H9 (cell line): ENCODE results near the gene KIF26B. TPM values are rescaled to one million over a fixed set of nuclear protein-coding genes. Genes with fewer than 3 reads are reported as not detected.

ENCODE experiments used
- DNase-seq: peaks from one replicate; pipeline ENCODE4 v3.0.0-alpha.2; 2017
- H2AFZ ChIP-seq: one replicate; pipeline ENCODE4 v1.6.1; 2013; ENCODE audit warnings: mild to moderate bottlenecking, low read length, control low read depth, moderate library complexity
- H2AK5ac ChIP-seq: 2 replicates; pipeline ENCODE4 v1.6.1; 2013; ENCODE audit warnings: low read length, control low read depth, mixed read lengths; ENCODE audit not compliant: insufficient read length
- H2BK120ac ChIP-seq: one replicate; pipeline ENCODE4 v1.6.1; 2013; ENCODE audit warnings: low read depth, mild to moderate bottlenecking, low read length, control low read depth, inconsistent platforms; ENCODE audit not compliant: poor library complexity, severe bottlenecking
- H2BK12ac ChIP-seq: 2 replicates; pipeline ENCODE4 v1.6.1; 2013; ENCODE audit warnings: low read length, control low read depth, mixed read lengths, low read depth; ENCODE audit not compliant: insufficient read length
- H2BK15ac ChIP-seq: 2 replicates; pipeline ENCODE4 v1.6.1; 2013; ENCODE audit warnings: low read depth, low read length, control low read depth
- H2BK20ac ChIP-seq: one replicate; pipeline ENCODE4 v1.6.1; 2013; ENCODE audit warnings: low read depth, mild to moderate bottlenecking, low read length, control low read depth, inconsistent platforms; ENCODE audit not compliant: poor library complexity, severe bottlenecking
- H2BK5ac ChIP-seq: 2 replicates; pipeline ENCODE4 v1.6.1; 2013; ENCODE audit warnings: low read length, control low read depth, mixed read lengths; ENCODE audit not compliant: insufficient read length
- H3K14ac ChIP-seq: 2 replicates; pipeline ENCODE4 v1.6.1; 2013; ENCODE audit warnings: low read length, control low read depth; ENCODE audit not compliant: insufficient read depth
- H3K18ac ChIP-seq: 2 replicates; pipeline ENCODE4 v1.6.1; 2013; ENCODE audit warnings: low read depth, mild to moderate bottlenecking, mixed read lengths, low read length, control low read depth; ENCODE audit not compliant: insufficient read length
- H3K23ac ChIP-seq: 2 replicates; pipeline ENCODE4 v1.6.1; 2013; ENCODE audit warnings: low read length, control low read depth, mixed read lengths, low read depth; ENCODE audit not compliant: insufficient read length
- H3K23me2 ChIP-seq: 2 replicates; pipeline ENCODE4 v1.6.1; 2013; ENCODE audit warnings: low read depth, mild to moderate bottlenecking, mixed read lengths, low read length, control low read depth; ENCODE audit not compliant: insufficient read length, poor library complexity, severe bottlenecking
- H3K27ac ChIP-seq: 2 replicates; pipeline ENCODE4 v1.5.1; 2013; ENCODE audit warnings: low read length, control low read depth, mixed read lengths, low read depth; ENCODE audit not compliant: insufficient read length
- H3K27me3 ChIP-seq: 2 replicates; pipeline ENCODE4 v1.6.1; 2013; ENCODE audit warnings: low read length, control low read depth, inconsistent platforms; ENCODE audit not compliant: insufficient read depth
- H3K4ac ChIP-seq: 2 replicates; pipeline ENCODE4 v1.6.1; 2013; ENCODE audit warnings: low read depth, mild to moderate bottlenecking, control low read depth, inconsistent platforms, low read length, moderate library complexity
- H3K4me1 ChIP-seq: 2 replicates; pipeline ENCODE4 v1.6.1; 2013; ENCODE audit warnings: low read length, control low read depth, inconsistent platforms; ENCODE audit not compliant: insufficient read depth
- H3K4me2 ChIP-seq: 2 replicates; pipeline ENCODE4 v1.6.1; 2013; ENCODE audit warnings: low read length, control low read depth, mixed read lengths; ENCODE audit not compliant: insufficient read length, insufficient read depth
- H3K56ac ChIP-seq: 2 replicates; pipeline ENCODE4 v1.6.1; 2013; ENCODE audit warnings: low read depth, mild to moderate bottlenecking, mixed read lengths, low read length, control low read depth; ENCODE audit not compliant: insufficient read length
- H3K79me1 ChIP-seq: 2 replicates; pipeline ENCODE4 v1.6.1; 2013; ENCODE audit warnings: low read depth, mild to moderate bottlenecking, moderate library complexity, low read length, control low read depth, inconsistent platforms; ENCODE audit not compliant: insufficient read depth, poor library complexity, severe bottlenecking
- H3K79me2 ChIP-seq: 2 replicates; pipeline ENCODE4 v1.6.1; 2013; ENCODE audit warnings: low read length, control low read depth, inconsistent platforms; ENCODE audit not compliant: insufficient read depth
- H3K9ac ChIP-seq: 2 replicates; pipeline ENCODE4 v1.6.1; 2013; ENCODE audit warnings: low read length, control low read depth, mixed read lengths; ENCODE audit not compliant: insufficient read length; ENCODE audit errors: extremely low read depth
- H3K9me3 ChIP-seq: one replicate; pipeline ENCODE4 v1.6.1; 2013; ENCODE audit warnings: low read depth, low read length, inconsistent platforms; ENCODE audit not compliant: control insufficient read depth
- H3T11ph ChIP-seq: one replicate; pipeline ENCODE4 v1.6.1; 2013; ENCODE audit warnings: mild to moderate bottlenecking, low read length, control low read depth, inconsistent platforms
- H4K20me1 ChIP-seq: one replicate; pipeline ENCODE4 v1.6.1; 2013; ENCODE audit not compliant: control insufficient read depth, insufficient read length, insufficient read depth
- H4K5ac ChIP-seq: 2 replicates; pipeline ENCODE4 v1.6.1; 2013; ENCODE audit warnings: low read depth, mild to moderate bottlenecking, mixed read lengths, low read length, control low read depth; ENCODE audit not compliant: insufficient read length
- H4K8ac ChIP-seq: replicated peaks from 2 replicates; pipeline ENCODE4 v1.6.1; 2013; ENCODE audit warnings: low read length, control low read depth, mixed read lengths, low read depth; ENCODE audit not compliant: insufficient read length
- H4K91ac ChIP-seq: 2 replicates; pipeline ENCODE4 v1.6.1; 2013; ENCODE audit warnings: low read depth, mild to moderate bottlenecking, moderate library complexity, mixed read lengths, low read length, control low read depth; ENCODE audit not compliant: insufficient read length
- H3K27ac Mint-ChIP-seq, 3 experiments: 2 replicates in 2 of 3; 3 replicates in 1 of 3; pipeline ENCODE4 v1.8.0; 2020 to 2021; ENCODE audit warnings: mixed read lengths in 3 of 3, mild to moderate bottlenecking in 1 of 3, moderate library complexity in 1 of 3
- H3K27me3 Mint-ChIP-seq: 2 replicates; pipeline ENCODE4 v1.8.0; 2021; ENCODE audit warnings: low read depth, mild to moderate bottlenecking, moderate library complexity, mixed read lengths
- H3K36me3 Mint-ChIP-seq, 3 experiments: 2 replicates in 2 of 3; 3 replicates in 1 of 3; pipeline ENCODE4 v1.8.0; 2020 to 2021; ENCODE audit warnings: low read depth in 3 of 3, mixed read lengths in 3 of 3; ENCODE audit not compliant: insufficient read depth in 1 of 3
- H3K4me1 Mint-ChIP-seq, 2 experiments: 2 replicates each; pipeline ENCODE4 v1.8.0; 2020; ENCODE audit warnings: mixed read lengths in 2 of 2
- H3K4me3 Mint-ChIP-seq, 2 experiments: 2 replicates in 1 of 2; 3 replicates in 1 of 2; pipeline ENCODE4 v1.8.0; 2020 to 2021; ENCODE audit warnings: mild to moderate bottlenecking in 2 of 2, mixed read lengths in 2 of 2, moderate library complexity in 1 of 2
- H3K9me3 Mint-ChIP-seq, 2 experiments: 2 replicates in 1 of 2; 3 replicates in 1 of 2; pipeline ENCODE4 v1.8.0; 2020; ENCODE audit warnings: mild to moderate bottlenecking in 2 of 2, mixed read lengths in 2 of 2, moderate library complexity in 1 of 2
- CTCF ChIP-seq: fragments of 200-600 bp; sonication (generic); conservative IDR thresholded peaks from 3 replicates; pipeline ENCODE4 v1.8.0; 2021; ENCODE audit warnings: antibody characterized with exemption, mild to moderate bottlenecking
- WGBS: extraction: QIAGEN DNeasy Blood & Tissue Kit; methylation state at CpG from one replicate; pipeline ENCODE4 v1.1.7; 2013; ENCODE audit warnings: missing lambda C conversion rate, low lambda C conversion rate, mixed read lengths; ENCODE audit not compliant: insufficient read length; ENCODE audit errors: extremely low coverage; 5-methylcytosine and 5-hydroxymethylcytosine counted together
- total RNA-seq: library from RNA; stranded (reverse); gene quantifications from 2 replicates; pipeline ENCODE4 v1.2.1, GENCODE V29; 2021

Gene KIF26B
- total RNA-seq, 1 experiment from 2014 or later = 0.13 TPM

DNA sequence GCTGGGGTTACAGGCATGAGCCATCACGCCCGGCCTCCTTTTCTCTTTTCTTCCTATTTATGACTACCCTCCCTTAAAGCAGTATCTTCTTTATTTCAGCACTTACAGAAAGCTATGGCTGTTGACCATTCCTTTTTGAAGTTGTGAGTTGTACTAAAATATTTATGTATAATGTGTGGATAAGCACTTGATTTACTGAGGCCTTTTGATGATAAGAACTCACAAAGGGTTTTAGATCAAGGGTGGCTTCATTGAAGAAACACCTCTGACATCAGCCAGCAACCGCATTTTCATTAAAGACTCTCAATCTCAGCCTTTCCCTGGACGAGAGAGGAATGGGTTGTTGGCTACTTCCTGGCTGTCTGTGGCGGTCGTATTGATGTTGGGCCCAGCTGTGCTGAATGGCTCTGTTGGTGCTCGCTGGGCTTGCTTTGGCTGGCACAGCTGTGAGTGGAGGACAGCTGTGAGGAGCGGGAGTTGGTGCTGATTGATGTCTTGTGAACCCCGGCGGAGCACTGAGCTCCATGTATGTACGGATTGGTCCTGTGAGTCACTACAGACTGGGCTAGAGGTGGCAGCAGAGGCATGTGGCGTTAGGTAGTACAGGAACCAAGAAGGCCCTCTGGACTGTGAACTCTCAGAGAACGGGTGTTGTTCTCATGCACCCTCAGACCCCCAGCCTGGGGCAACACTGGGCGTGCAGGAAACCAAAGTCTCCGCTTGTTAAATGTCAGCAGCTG lies 208.8 kb downstream of the KIF26B start:
- H2AFZ ChIP-seq = no peak overlapping the region
- H2BK5ac ChIP-seq = no peak overlapping the region
- no peak overlapping the region for H3K9ac ChIP-seq
- no peak for DNase-seq
- Mint-ChIP-seq H3K4me3 (no peak overlapping the region), H3K9me3 (peaks cover 0 to 6% of the 10 kb centered on the region in 2 experiments; a peak in 3 of 5 replicates), H3K27me3 (peaks cover 11% of the 10 kb centered on the region), H3K36me3 (peaks cover 0 to 2% (median 0%) of the 10 kb centered on the region in 3 experiments; a peak in 2 of 7 replicates), H3K27ac (no peak overlapping the region), H3K4me1 (no peaks in the 10 kb centered on the region)
- H3K56ac ChIP-seq = no peak overlapping the region
- H4K91ac ChIP-seq = no peak overlapping the region
- no CpG with 5 or more reads among the region's 15 CpGs for WGBS
- no peaks in the 10 kb centered on the region for H4K20me1 ChIP-seq
- no peak overlapping the region for H3T11ph ChIP-seq
- H3K79me2 ChIP-seq = no peaks in the 10 kb centered on the region
- H2BK20ac ChIP-seq = no peak overlapping the region
- H3K9me3 ChIP-seq = no peaks in the 10 kb centered on the region
- no peak overlapping the region for H2AK5ac ChIP-seq
- no peak overlapping the region for H3K4ac ChIP-seq
- H4K8ac ChIP-seq = no peak overlapping the region
- H2BK15ac ChIP-seq = no peak overlapping the region
- no peak overlapping the region for H4K5ac ChIP-seq
- no peaks in the 10 kb centered on the region for H3K79me1 ChIP-seq
- no peak overlapping the region for H2BK120ac ChIP-seq
- H3K4me1 ChIP-seq = no peaks in the 10 kb centered on the region
- H3K14ac ChIP-seq = no peak overlapping the region
- no peak overlapping the region for H3K27ac ChIP-seq
- H2BK12ac ChIP-seq = no peak overlapping the region
- H3K27me3 ChIP-seq = no peaks in the 10 kb centered on the region
- H3K4me2 ChIP-seq = no peak overlapping the region
- H3K23ac ChIP-seq = no peak overlapping the region
- no peak overlapping the region for H3K18ac ChIP-seq
- no peak for TF ChIP-seq CTCF
- no peaks in the 10 kb centered on the region for H3K23me2 ChIP-seq
